ENCODE measurements around the gene ARHGAP40.
A peak's percentile ranks its signal among the peaks of the same experiment; 100 is the strongest.

Gene ARHGAP40

DNA sequence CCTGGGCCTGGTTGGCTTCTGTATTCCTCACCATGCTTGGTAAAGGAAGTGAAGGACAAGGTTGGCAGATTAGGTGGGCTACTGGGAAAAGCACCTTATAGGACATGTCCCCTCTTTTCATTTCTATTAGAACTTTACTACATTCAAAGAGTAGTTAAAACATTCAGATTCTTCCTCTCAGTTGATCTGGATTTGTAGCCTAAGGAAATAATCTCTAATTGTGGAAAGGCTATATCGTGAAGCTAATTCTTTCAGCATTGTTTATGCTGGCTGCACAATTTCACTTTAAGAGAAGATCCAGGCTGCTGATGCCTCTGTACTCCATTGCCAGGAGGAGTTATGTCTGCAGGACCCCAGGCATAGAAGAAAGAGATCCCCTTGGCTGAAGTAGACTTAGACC lies 58.8 kb downstream of the ARHGAP40 start:
- Histone ChIP-seq H3K4me1 (no peaks in the 10 kb centered on the region), H3K27ac (no peak overlapping the region), H3K27me3 (no peaks in the 10 kb centered on the region), H4K20me1 (no peaks in the 10 kb centered on the region), H3K9ac (no peak overlapping the region), H3K4me3 (no peak overlapping the region), H3K9me3 (no peaks in the 10 kb centered on the region), H3K4me2 (no peak overlapping the region), H3K36me3 (no peaks in the 10 kb centered on the region)
- TF ChIP-seq Cebpa-rat (IDR thresholded peaks at IDR 0.05): no peak

DNA sequence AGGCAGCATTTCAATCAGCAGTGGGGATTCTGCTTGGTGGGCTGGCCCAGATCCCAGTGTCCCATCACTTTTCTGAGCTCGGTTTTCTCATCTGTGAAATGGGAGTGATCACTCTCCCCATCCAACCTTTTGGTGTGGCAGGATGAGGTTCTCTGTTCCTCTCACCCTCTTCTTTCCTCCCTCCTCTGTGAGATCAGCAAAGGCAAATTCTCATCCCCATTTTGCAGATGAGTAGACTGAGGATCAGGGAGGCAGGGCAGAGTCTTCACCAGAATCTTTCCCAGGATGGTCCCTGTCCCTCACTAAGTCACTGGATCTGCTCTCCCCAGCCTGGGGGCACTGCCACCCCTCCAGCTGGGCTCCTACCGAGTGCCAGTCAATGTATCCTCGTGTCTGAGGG lies 62.1 kb downstream of the ARHGAP40 start:
- H3K27me3 ChIP-seq: no peaks in the 10 kb centered on the region
- TF ChIP-seq Cebpa-rat (IDR thresholded peaks at IDR 0.05): no peak
- H3K9me3 ChIP-seq: no peaks in the 10 kb centered on the region
- no peak overlapping the region for H3K4me3 ChIP-seq
- H3K36me3 ChIP-seq: no peaks in the 10 kb centered on the region
- H3K9ac ChIP-seq: no peak overlapping the region
- no peaks in the 10 kb centered on the region for H4K20me1 ChIP-seq
- H3K4me1 ChIP-seq: no peaks in the 10 kb centered on the region
- no peak overlapping the region for H3K4me2 ChIP-seq
- no peak overlapping the region for H3K27ac ChIP-seq

DNA sequence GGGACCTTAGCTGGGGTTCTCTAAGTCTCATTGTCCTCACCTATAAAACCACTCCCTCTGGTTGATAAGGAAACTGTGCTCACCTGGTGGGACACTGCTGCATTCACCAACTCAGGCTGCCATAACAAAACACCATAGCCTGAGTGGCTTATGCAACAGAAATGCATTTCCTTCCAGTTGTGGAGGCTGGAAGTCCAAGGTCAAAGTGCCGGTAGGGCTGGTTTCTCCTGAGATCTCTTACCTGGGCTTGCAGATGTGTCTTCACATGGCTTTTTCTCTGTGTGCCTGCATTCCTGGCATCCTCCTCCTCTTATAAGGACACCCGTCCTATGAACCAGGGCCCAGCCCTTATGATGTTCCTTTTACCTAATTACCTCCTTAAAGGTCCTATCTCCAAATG lies 62.7 kb downstream of the ARHGAP40 start:
- no peak overlapping the region for H3K27ac ChIP-seq
- H3K4me2 ChIP-seq: no peak overlapping the region
- H3K4me1 ChIP-seq: no peaks in the 10 kb centered on the region
- H3K9ac ChIP-seq: no peak overlapping the region
- no peak for TF ChIP-seq Cebpa-rat (IDR thresholded peaks at IDR 0.05)
- no peak overlapping the region for H3K4me3 ChIP-seq
- H3K9me3 ChIP-seq: no peaks in the 10 kb centered on the region
- no peaks in the 10 kb centered on the region for H3K36me3 ChIP-seq
- H4K20me1 ChIP-seq: no peaks in the 10 kb centered on the region
- H3K27me3 ChIP-seq: no peaks in the 10 kb centered on the region

DNA sequence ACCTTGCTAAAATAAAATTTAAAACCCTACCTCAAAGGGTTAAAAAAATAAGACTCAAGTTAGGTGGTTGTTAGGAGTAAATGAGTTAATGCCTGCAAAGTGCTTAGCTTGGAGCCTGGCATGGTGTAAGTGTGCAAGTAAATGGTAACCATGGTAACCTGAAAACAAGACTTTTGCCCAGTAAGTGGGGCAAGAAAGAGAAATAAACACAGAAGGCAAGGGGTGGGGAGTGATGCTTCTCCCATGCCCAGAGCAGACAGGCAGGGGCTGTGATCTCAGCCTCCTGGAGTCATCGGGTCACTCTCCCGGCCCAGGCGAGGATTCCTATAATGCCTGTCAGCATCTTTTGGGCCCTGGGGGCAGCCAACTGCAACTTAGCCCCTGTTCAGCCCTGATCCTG lies 63.5 kb downstream of the ARHGAP40 start:
- no peak overlapping the region for H3K9ac ChIP-seq
- H3K4me3 ChIP-seq: no peak overlapping the region
- no peaks in the 10 kb centered on the region for H3K36me3 ChIP-seq
- H3K4me2 ChIP-seq: no peak overlapping the region
- H3K27ac ChIP-seq: no peak overlapping the region
- no peaks in the 10 kb centered on the region for H3K9me3 ChIP-seq
- no peaks in the 10 kb centered on the region for H4K20me1 ChIP-seq
- H3K4me1 ChIP-seq: no peaks in the 10 kb centered on the region
- H3K27me3 ChIP-seq: no peaks in the 10 kb centered on the region
- no peak for TF ChIP-seq Cebpa-rat (IDR thresholded peaks at IDR 0.05)

GRCh38 chr20:38665506-38666285 lies 64.1 kb downstream of the ARHGAP40 start:
- Histone ChIP-seq H4K20me1 (no peaks in the 10 kb centered on the region), H3K9me3 (no peaks in the 10 kb centered on the region), H3K27ac (no peak overlapping the region), H3K36me3 (no peaks in the 10 kb centered on the region), H3K4me1 (peaks cover 2% of the 10 kb centered on the region), H3K4me3 (no peak overlapping the region), H3K9ac (no peak overlapping the region), H3K4me2 (no peak overlapping the region), H3K27me3 (no peaks in the 10 kb centered on the region)
- no peak for TF ChIP-seq Cebpa-rat (IDR thresholded peaks at IDR 0.05)

DNA sequence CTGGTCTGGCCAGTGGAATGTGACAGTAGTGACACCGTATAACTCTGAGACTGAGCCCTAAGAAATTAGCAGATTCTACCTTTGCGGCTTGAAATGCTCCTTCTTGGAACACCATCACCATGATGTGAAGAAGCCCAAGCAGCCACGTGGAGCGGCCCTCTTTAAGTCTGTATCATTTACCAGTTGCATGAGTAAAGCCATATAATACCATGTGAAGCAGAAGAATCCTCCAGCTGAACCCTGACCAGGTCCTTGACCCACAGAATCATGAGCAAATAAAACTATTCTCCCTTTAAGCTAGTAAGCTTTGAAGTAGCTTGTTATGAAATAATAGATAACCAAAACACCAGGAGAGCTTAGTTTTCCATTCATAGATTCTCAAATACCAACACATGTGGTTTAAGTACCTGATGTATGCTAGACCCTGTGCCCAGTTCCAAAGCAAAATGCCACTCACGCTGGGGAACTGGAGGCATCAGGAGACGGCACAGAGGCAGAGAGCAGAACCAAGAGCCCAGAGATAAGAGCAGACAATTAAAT lies 65.9 kb downstream of the ARHGAP40 start:
- no peaks in the 10 kb centered on the region for H4K20me1 ChIP-seq
- no peaks in the 10 kb centered on the region for H3K9me3 ChIP-seq
- H3K27ac ChIP-seq: no peak overlapping the region
- no peaks in the 10 kb centered on the region for H3K36me3 ChIP-seq
- peaks cover 20% of the 10 kb centered on the region for H3K4me1 ChIP-seq
- no peak overlapping the region for H3K4me3 ChIP-seq
- TF ChIP-seq Cebpa-rat (IDR thresholded peaks at IDR 0.05): no peak
- no peak overlapping the region for H3K9ac ChIP-seq
- no peak overlapping the region for H3K4me2 ChIP-seq
- H3K27me3 ChIP-seq: no peaks in the 10 kb centered on the region

GRCh38 chr20:38669688-38670087 lies 68.1 kb downstream of the ARHGAP40 start:
- Histone ChIP-seq H4K20me1 (no peaks in the 10 kb centered on the region), H3K4me2 (no peak overlapping the region), H3K9me3 (no peaks in the 10 kb centered on the region), H3K4me3 (no peak overlapping the region), H3K4me1 (peaks cover 38% of the 10 kb centered on the region), H3K27ac (no peak overlapping the region), H3K36me3 (no peaks in the 10 kb centered on the region), H3K9ac (no peak overlapping the region), H3K27me3 (no peaks in the 10 kb centered on the region)
- TF ChIP-seq Cebpa-rat (IDR thresholded peaks at IDR 0.05): no peak

DNA sequence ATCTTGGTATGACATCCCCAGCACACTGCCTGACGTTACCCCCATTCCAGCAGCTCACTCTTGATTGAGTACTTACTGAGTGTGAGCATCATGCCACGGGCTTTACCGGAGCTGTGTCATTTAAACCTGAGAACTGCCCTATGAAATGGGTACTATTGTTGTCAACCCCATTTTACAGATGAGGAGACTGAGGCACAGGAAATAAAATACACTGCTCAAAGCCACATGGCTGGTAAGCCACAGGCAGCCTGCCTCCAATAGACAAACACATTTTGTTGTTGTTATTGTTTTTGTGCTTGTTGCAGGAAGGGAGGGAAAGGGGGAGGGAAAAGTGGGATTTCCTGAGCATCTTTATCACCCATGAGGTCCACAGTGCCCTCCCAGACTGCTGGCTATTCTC lies 69.2 kb downstream of the ARHGAP40 start:
- H3K9me3 ChIP-seq: no peaks in the 10 kb centered on the region
- TF ChIP-seq Cebpa-rat (IDR thresholded peaks at IDR 0.05): no peak
- H3K27me3 ChIP-seq: no peaks in the 10 kb centered on the region
- H3K27ac ChIP-seq: no peak overlapping the region; the same call in 1 of the 2 replicates
- H3K4me3 ChIP-seq: no peak overlapping the region
- no peaks in the 10 kb centered on the region for H4K20me1 ChIP-seq
- H3K9ac ChIP-seq: peak overlapping the region; percentile 1; the same call in 1 of the 2 replicates
- peaks cover 43% of the 10 kb centered on the region for H3K4me1 ChIP-seq
- no peaks in the 10 kb centered on the region for H3K36me3 ChIP-seq
- peak overlapping the region; percentile 59 for H3K4me2 ChIP-seq

GRCh38 chr20:38671186-38671585 lies 69.6 kb downstream of the ARHGAP40 start:
- Histone ChIP-seq H3K9ac (peak overlapping the region; percentile 1; the same call in 1 of the 2 replicates), H3K27me3 (no peaks in the 10 kb centered on the region)
- no peak for TF ChIP-seq Cebpa-rat (IDR thresholded peaks at IDR 0.05)

DNA sequence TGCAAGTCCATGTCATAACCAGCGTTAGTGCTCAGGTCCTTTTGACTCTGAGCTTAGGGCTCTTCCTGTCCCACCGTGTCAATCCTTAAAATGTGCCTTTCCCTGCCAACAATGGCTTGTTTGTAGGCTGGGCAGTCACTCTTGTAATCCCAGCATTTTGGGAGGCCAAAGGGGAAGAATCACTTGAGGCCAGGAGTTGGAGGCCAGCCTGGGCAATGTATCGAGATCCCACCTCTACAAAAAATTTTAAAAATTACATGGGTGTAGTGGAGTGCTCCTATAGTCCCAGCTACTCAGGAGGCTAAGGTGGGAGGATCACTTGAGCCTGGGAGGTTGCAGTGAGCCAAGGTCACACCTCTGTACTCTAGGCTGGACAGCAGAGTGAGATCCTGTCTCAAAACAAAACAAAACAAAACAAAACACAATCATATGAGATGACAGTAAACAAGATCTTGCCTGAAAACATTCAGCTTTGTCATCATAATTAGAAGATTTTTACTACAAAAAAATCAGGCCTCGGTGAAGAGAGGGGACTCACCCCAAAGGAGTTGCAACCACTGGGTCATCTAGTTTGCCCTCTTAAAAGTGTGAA lies 70.2 kb downstream of the ARHGAP40 start:
- Histone ChIP-seq H3K27me3 (no peaks in the 10 kb centered on the region), H3K27ac (no peak overlapping the region), H3K9ac (no peak overlapping the region), H3K4me1 (peaks cover 43% of the 10 kb centered on the region), H3K4me2 (0 out of 2 replicates have a peak overlapping the region, but pooled peaks have one; percentile 59), H3K4me3 (no peak overlapping the region), H3K9me3 (no peaks in the 10 kb centered on the region), H4K20me1 (no peaks in the 10 kb centered on the region), H3K36me3 (no peaks in the 10 kb centered on the region)
- no peak for TF ChIP-seq Cebpa-rat (IDR thresholded peaks at IDR 0.05)

More at GRCh38 chr20:38671186-38671585, 69.6 kb downstream of the ARHGAP40 start:
- no peaks in the 10 kb centered on the region for H4K20me1 ChIP-seq
- H3K4me3 ChIP-seq: no peak overlapping the region
- no peak overlapping the region; the same call in 1 of the 2 replicates for H3K27ac ChIP-seq
- peaks cover 43% of the 10 kb centered on the region for H3K4me1 ChIP-seq
- H3K36me3 ChIP-seq: no peaks in the 10 kb centered on the region
- H3K4me2 ChIP-seq: peak overlapping the region; percentile 59
- H3K9me3 ChIP-seq: no peaks in the 10 kb centered on the region

Measured in BLaER1 (cell line).